ENCODE results near the gene PPP1R9B.

The PPP1R9B gene

GRCh38 chr17:50106393-50107131 lies 43.9 kb downstream of the PPP1R9B start:
- H3K4me3 ChIP-seq (ENCODE audit: low read length) = no peak overlapping the region
- DNase-seq (ENCODE audit: low read depth) = no peak
- TF ChIP-seq CTCF (conservative IDR thresholded peaks at IDR 0.05; ENCODE audit: low read depth, low read length) = no peak

GRCh38 chr17:50105811-50106210 lies 44.7 kb downstream of the PPP1R9B start:
- DNase-seq (ENCODE audit: low read depth) = no peak
- no peak overlapping the region for H3K4me3 ChIP-seq (ENCODE audit: low read length)
- no peak for TF ChIP-seq CTCF (conservative IDR thresholded peaks at IDR 0.05; ENCODE audit: low read depth, low read length)

- H3K4me3 ChIP-seq (ENCODE audit: low read length) = no peak overlapping the region
- DNase-seq (ENCODE audit: low read depth) = no peak
- TF ChIP-seq CTCF (conservative IDR thresholded peaks at IDR 0.05; ENCODE audit: low read depth, low read length) = no peak
These were observed 46.5 kb downstream of the PPP1R9B start for GRCh38 chr17:50103941-50104340.

- no peak overlapping the region for H3K4me3 ChIP-seq (ENCODE audit: low read length)
These were observed 47.2 kb downstream of the PPP1R9B start for GRCh38 chr17:50103252-50103651.

GRCh38 chr17:50102164-50102991 lies 48.1 kb downstream of the PPP1R9B start:
- DNase-seq (ENCODE audit: low read depth) = no peak
- no peak for TF ChIP-seq CTCF (conservative IDR thresholded peaks at IDR 0.05; ENCODE audit: low read depth, low read length)
- H3K4me3 ChIP-seq (ENCODE audit: low read length) = no peak overlapping the region

More at GRCh38 chr17:50103252-50103651, 47.2 kb downstream of the PPP1R9B start:
- TF ChIP-seq CTCF (conservative IDR thresholded peaks at IDR 0.05; ENCODE audit: low read depth, low read length) = no peak
- no peak for DNase-seq (ENCODE audit: low read depth)

- no peak for DNase-seq (ENCODE audit: low read depth)
- H3K4me3 ChIP-seq (ENCODE audit: low read length) = no peak overlapping the region
- peak; percentile 13 for TF ChIP-seq CTCF (conservative IDR thresholded peaks at IDR 0.05; ENCODE audit: low read depth, low read length)
These were observed 48.9 kb downstream of the PPP1R9B start for GRCh38 chr17:50101346-50102163.

All from retinal pigment epithelial cell (primary cell).